ENCODE results near the gene KLHL17.
A peak's percentile ranks its signal among the peaks of the same experiment; 100 is the strongest.
"Not testable (repeated sequence)": the region's sequence is repeated elsewhere in the genome, so short reads cannot be mapped to it uniquely, and the experiment has no call there.

KLHL17 gene

GRCh38 chr1:980137-980571 is 19.8 kb downstream of the KLHL17 start:
- DNase-seq (ENCODE audit: low read depth in 3 of 3, low spot score in 1 of 3) = no peak

DNA sequence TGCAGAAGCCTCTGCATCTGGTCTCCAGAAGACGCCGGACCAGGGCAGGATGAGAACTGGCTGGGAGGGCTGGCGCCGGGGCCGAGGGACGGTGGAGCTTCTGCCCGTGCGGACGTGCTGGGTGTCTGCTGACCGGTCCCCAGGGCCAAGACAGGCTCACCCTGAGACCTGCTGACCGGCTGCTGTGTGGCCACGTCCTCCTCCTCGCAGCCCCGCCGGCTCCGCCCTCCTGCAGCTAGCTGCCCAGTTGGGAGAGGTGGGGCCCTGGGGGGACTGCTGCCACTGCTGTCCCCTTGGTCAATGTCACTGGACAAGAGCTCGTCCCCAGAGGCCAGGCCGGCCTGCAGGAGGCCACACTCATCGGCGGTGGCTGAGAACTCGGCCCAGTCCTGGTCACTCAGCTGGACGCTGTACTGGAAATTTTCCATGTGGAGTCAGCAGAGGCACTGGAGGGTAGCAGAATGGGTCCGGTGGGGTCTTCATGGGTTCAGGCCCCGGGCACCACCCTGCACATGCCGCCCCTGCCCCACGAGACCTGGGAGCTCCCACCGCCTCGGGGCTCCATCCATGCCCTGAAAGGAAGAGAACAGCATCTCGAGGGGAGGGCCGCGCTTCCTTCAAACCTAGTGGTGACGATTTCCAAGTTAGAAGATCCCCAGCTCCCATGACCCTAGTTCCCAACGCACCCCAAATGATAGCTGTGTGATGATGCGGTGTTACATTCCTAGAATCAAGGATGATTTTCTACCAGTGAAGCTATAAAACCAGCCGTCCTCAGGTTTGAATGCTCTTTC is 20.4 kb downstream of the KLHL17 start:
- no peak for DNase-seq (ENCODE audit: low read depth in 3 of 3, low spot score in 1 of 3)

DNA sequence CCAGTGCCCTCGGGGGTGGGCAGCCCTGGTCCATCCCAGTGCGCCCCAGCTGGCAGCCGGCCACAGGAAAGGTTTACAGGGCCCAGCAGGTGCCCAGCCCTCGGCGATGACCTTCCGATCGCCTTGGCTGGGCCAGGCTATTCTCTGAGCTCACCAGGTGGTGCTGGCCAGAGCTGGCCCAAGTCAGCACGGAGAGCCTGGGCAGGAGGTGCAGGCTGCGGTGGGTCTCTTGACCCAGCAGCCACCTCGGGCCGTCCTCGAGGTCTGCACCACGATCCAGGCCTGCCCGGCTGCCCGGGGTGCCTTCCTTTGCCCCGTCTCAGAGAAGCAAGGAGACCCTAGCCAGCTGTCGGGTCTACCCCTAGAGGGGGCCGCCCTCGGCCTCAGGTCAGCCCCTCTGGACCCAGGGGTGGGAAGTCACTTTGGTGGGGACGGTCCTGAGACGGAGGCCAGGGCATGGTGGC is 21.1 kb downstream of the KLHL17 start:
- DNase-seq (ENCODE audit: low read depth in 3 of 3, low spot score in 1 of 3) = no peak

GRCh38 chr1:981955-982558 is 21.7 kb downstream of the KLHL17 start, which contains the start of gene PERM1:
Gene PERM1 (minus strand): TSS chr1:982093. CDS start chr1:981029, 1,064 bp downstream.
- no peak for DNase-seq (ENCODE audit: low read depth in 3 of 3, low spot score in 1 of 3)

GRCh38 chr1:982765-983436 is 22.5 kb downstream of the KLHL17 start:
- DNase-seq (ENCODE audit: low read depth in 3 of 3, low spot score in 1 of 3) = no peak

DNA sequence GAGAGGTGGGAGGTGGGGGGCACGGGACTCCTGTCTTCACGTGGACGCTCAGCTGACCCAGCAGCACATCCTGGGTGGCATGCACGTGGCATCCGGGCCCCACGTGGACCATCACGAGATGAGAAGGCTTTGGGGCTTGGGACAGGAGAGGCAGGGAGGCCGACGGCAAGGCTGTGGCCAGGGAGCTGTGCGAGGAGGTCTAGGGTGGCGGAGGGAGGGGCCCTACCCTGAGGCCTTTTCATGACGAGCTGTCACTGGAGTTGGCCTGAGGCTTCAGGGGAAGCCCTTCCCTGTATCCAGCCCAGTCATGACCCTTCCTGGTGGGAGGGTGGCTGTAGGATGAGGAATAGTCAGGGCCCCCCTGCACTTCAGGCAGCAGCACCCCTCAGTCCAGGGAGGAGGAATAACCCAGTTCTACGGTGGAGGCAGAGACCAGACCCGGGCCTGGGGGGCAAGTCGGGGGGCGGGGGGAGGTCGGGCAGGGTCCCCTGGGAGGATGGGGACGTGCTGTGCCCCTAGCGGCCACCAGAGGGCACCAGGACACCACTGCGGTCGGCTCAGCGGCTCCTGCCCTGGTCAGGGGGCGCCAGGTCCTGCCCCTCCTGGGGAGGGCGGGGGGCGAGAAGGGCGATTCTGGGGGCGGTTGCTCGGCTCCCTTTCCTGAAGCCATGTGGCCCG is 23.6 kb downstream of the KLHL17 start:
- peak in 2 of 3 donors; percentile 45 to 59 for DNase-seq (ENCODE audit: low read depth in 3 of 3, low spot score in 1 of 3)

- DNase-seq (ENCODE audit: low read depth in 3 of 3, low spot score in 1 of 3) = no peak
Observed at GRCh38 chr1:984476-984814, 24.1 kb downstream of the KLHL17 start.

DNA sequence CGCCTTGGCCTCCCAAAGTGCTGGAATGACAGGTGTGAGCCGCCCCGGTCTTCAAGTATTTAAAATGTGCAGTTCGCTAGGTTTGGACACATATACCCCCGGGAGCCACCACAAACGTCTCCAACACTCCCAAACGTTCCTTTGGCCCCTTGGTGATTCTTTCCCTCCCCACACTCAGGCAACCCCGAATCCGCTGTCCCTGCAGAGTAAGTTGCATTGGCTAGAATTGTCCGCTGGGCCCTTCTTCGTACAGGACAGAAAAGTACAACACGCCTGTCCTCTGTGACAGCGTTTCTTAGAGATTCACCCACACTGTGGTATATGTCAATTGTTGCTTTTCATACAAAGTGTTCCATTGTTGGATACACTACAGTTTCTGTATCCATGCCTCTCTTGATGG is 24.7 kb downstream of the KLHL17 start:
- DNase-seq (ENCODE audit: low read depth in 3 of 3, low spot score in 1 of 3) = no peak

GRCh38 chr1:988061-988460 is 27.7 kb downstream of the KLHL17 start:
- not testable (repeated sequence) for DNase-seq (ENCODE audit: low read depth in 3 of 3, low spot score in 1 of 3)

GRCh38 chr1:991275-991674 is 30.9 kb downstream of the KLHL17 start:
- DNase-seq (ENCODE audit: low read depth in 3 of 3, low spot score in 1 of 3) = not testable (repeated sequence)

GRCh38 chr1:991895-992294 is 31.5 kb downstream of the KLHL17 start:
- no peak for DNase-seq (ENCODE audit: low read depth in 3 of 3, low spot score in 1 of 3)

DNA sequence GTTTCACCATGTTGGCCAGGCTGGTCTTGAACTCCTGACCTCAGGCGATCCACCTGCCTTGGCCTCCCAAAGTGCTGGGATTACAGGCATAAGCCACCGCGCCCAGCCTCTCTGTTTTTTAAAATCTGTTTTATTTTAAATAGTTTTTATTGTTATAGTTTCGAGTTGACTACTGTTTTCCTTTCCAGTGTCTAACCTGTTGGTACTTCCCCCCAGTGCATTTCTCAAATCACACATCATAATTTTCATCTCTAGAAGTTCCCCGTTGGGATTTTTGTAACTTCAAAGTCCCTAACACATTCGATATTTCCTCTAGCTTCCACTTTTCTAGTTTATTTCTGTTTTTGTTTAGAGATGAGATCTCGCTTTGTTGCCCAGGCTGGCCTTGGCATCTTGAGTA is 32.0 kb downstream of the KLHL17 start:
- DNase-seq (ENCODE audit: low read depth in 3 of 3, low spot score in 1 of 3) = no peak

- DNase-seq (ENCODE audit: low read depth in 3 of 3, low spot score in 1 of 3) = no peak
Observed at GRCh38 chr1:993379-993995, 33.1 kb downstream of the KLHL17 start.

GRCh38 chr1:994546-994945 is 34.2 kb downstream of the KLHL17 start:
- not testable (repeated sequence) for DNase-seq (ENCODE audit: low read depth in 3 of 3, low spot score in 1 of 3)

DNA sequence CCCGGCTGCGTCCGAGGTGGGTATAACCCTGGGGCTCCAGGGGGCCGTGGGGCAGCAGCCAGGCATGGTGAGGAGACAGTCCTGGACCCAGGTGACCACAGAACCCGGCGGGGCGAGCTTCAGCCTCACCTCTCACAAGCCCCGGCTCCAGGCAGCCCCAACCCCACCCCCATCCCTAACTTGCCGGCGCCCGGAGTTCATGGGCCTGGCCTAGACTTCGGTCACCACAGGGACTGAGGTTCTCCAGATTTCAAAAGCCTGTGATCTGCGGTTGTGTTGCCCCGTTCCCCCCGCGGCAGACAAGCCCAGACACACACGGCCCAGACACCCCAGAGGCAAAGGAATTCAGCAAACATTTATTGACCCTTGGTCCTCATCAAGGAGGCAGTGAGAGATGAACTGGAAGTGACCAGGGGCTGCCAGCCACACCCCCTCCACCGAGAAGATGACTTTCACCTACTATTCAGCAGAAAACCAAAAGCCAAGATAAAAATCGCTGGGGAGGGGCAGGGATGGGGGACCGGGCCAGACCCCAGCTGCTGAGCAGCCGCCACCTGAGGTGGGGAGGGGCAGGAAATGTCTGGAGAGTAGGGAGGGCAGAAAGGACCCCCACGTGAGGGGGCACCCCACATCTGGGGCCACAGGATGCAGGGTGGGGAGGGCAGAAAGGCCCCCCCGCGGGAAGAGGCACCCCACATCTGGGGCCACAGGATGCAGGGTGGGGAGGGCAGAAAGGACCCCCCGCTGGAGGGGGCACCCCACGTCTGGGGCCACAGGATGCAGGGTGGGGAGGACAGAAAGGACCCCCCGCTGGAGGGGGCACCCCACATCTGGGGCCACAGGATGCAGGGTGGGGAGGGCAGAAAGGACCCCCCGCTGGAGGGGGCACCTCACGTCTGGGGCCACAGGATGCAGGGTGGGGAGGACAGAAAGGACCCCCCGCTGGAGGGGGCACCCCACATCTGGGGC is 35.6 kb downstream of the KLHL17 start:
- DNase-seq (ENCODE audit: low read depth in 3 of 3, low spot score in 1 of 3) = no peak

DNA sequence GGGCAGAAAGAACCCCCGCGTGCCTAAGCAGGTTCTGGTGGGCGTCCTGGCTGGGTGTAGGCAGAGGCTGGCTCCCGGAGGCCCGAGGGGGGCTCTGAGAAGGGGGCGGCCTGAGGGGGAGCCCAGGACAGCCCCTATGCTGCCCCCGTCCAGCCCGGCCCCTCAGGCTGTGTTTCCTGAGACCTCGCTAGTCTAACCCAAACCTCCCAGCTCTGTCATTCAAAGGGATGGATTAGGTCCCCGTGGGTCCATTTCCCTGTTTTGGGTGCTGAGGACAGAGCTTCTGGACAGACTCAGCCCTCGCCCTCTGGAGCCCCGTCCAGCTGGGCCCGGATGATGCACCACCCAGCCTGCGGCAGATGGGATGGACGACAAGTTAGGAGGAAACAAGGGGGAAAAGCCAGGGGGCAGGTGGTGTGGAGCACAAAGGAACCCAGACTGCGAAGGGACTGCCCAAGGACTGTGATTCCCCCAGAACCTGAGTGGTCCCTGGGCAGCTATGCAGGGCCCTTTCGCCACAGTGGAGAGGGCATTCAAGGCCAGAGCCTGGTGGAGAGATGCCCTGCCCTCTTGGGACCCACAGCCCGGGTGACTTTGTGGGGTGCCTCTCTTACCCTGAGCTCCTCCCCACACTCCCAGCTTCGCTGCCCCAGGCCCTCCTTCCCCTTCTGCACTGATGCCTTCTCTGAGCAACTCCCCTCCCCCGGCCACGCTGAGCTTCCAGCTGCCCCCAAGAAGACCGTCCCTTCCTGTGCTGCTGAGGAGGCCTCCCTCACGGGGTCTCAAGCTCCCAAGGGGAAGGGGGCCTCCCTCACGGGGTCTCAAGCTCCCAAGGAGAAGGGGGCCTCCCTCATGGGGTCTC is 36.7 kb downstream of the KLHL17 start:
- DNase-seq (ENCODE audit: low read depth in 3 of 3, low spot score in 1 of 3) = no peak

GRCh38 chr1:997713-997992 is 37.3 kb downstream of the KLHL17 start:
- DNase-seq (ENCODE audit: low read depth in 3 of 3, low spot score in 1 of 3) = no peak

DNA sequence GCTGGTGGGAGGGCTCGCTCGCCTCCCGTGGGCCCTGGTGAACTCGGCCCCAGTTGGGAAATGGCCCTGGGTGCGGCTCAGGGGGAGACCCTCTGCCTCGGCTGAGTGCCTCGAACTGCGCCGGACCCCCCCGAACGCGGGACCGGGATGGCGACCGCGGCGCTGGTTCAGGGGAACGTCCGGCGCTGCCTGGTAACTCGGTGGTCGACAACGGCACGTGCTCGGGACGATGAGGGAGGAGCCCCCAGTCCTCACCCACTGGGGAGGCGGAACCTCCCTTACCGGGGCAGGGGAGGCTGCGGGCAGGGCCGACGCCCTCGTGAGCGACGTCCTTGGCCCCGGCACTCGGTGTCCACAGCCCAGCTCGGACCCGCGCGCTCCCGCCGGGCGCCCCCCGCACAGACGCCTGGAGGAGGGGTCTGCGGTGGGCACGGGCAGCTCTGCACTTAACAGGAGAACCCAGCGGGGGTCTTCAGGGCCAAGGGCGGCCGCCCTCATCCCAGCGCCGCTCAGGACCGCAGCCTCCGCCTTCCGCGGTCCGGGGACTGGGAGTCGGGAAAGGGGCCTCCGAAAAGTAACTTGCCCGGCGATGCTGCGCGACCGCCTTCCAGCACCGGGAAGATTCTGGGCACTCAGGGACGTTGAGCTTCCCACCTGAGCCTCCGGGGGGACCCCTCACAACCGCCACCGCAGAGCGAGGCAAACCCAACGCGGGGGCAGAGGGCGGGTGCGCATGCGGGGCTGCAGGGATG is 37.8 kb downstream of the KLHL17 start:
- DNase-seq (ENCODE audit: low read depth in 3 of 3, low spot score in 1 of 3) = no peak

- DNase-seq (ENCODE audit: low read depth in 3 of 3, low spot score in 1 of 3) = no peak
Observed at GRCh38 chr1:998745-998994, 38.3 kb downstream of the KLHL17 start.

All from stimulated activated CD4-positive, alpha-beta T cell treated with anti-CD3 and anti-CD28 coated beads, TNF-alpha, amount 100 ng/mL, for 1 hour (primary cell).